Hepatocyte (in vitro differentiated cells): ENCODE data around the gene CDAN1.

Experiments used
- CTCF ChIP-seq: fragments of 200-600 bp; sonication (generic); IDR thresholded peaks from 2 replicates; pipeline ENCODE4 v1.5.1; 2016; ENCODE audit warnings: antibody characterized with exemption, mild to moderate bottlenecking; ENCODE audit not compliant: poor library complexity
- EZH2 ChIP-seq: fragments of 200-600 bp; sonication (generic); IDR thresholded peaks from 2 replicates; pipeline ENCODE4 v1.6.1; 2016; ENCODE audit warnings: antibody characterized with exemption, mild to moderate bottlenecking, borderline replicate concordance
- EZH2phosphoT487 ChIP-seq: fragments of 200-600 bp; sonication (generic); IDR thresholded peaks from one replicate; pipeline ENCODE4 v1.6.1; 2018; ENCODE audit warnings: antibody characterized with exemption, mild to moderate bottlenecking, low read depth, moderate library complexity; ENCODE audit not compliant: unreplicated experiment, severe bottlenecking

- no peak for TF ChIP-seq EZH2
- TF ChIP-seq CTCF, result no peak
- no peak for TF ChIP-seq EZH2phosphoT487
These were observed 4.8 kb upstream of the CDAN1 start for GRCh38 chr15:42741710-42742109.
